Coronary artery (tissue), 2 donors: Measurements from ENCODE around the gene EEIG2.
A peak's percentile ranks its signal among the peaks of the same experiment; 100 is the strongest.

Experiments
- DNase-seq: peaks from one replicate; pipeline ENCODE4 v3.0.0-alpha.2; 2017; ENCODE audit warnings: low spot score
- H3K27ac ChIP-seq, 2 donors: fragments of 200-600 bp; sonication (generic); one replicate each; pipeline ENCODE4 v1.5.1; 2016 to 2019
- H3K4me3 ChIP-seq: fragments of 200-600 bp; sonication (generic); 2 replicates; pipeline ENCODE4 v1.5.1; 2016; ENCODE audit warnings: mild to moderate bottlenecking, moderate library complexity
- CTCF ChIP-seq: fragments of 200-600 bp; sonication (generic); IDR thresholded peaks from one replicate; pipeline ENCODE4 v1.5.1; 2019; ENCODE audit warnings: antibody characterized with exemption

Gene EEIG2

GRCh38 chr1:108553905-108554304 is 6.0 kb upstream of the EEIG2 start:
- no peak overlapping the region for H3K4me3 ChIP-seq
- H3K27ac ChIP-seq, result no peak overlapping the region
- no peak for TF ChIP-seq CTCF
- no peak for DNase-seq

- DNase-seq, result no peak
- no peak for TF ChIP-seq CTCF
- H3K27ac ChIP-seq, result no peak overlapping the region
These were observed 5.0 kb upstream of the EEIG2 start for GRCh38 chr1:108554682-108555427.

GRCh38 chr1:108556066-108556465 is 3.8 kb upstream of the EEIG2 start:
- DNase-seq, result no peak
- TF ChIP-seq CTCF, result no peak
- Histone ChIP-seq H3K4me3 (no peak overlapping the region), H3K27ac (peak overlapping the region in 1 of 2 donors; percentile 58)

More at GRCh38 chr1:108554682-108555427, 5.0 kb upstream of the EEIG2 start:
- no peak overlapping the region for H3K4me3 ChIP-seq

- Histone ChIP-seq H3K27ac (peak overlapping the region in 1 of 2 donors; percentile 58), H3K4me3 (no peak overlapping the region)
- no peak for TF ChIP-seq CTCF
- DNase-seq, result no peak
These were observed 3.4 kb upstream of the EEIG2 start for GRCh38 chr1:108556499-108556898.

- H3K27ac ChIP-seq, result peak overlapping the region in 1 of 2 donors; percentile 46
- no peak for TF ChIP-seq CTCF
- H3K4me3 ChIP-seq, result no peak overlapping the region
- DNase-seq, result no peak
These were observed 2.6 kb upstream of the EEIG2 start for GRCh38 chr1:108557296-108557695.

- H3K27ac ChIP-seq, result peak overlapping the region; percentile 60 to 87
- no peak for TF ChIP-seq CTCF
- peak overlapping the region; percentile 84 for H3K4me3 ChIP-seq
- DNase-seq, result peak; percentile 78
These were observed 431 bp downstream of the EEIG2 start for GRCh38 chr1:108560189-108560873.
